Trophoblast cell (in vitro differentiated cells and primary cell): ENCODE data around the gene CACNA1G.

ENCODE experiments used
- DNase-seq, 2 donors: peaks; one replicate each; pipeline ENCODE4 v3.0.0-alpha.2; 2016
- H2AFZ ChIP-seq: 2 replicates; pipeline ENCODE4 v1.6.1; 2013; ENCODE audit warnings: low read length, moderate library complexity, mild to moderate bottlenecking; ENCODE audit not compliant: insufficient read depth, poor library complexity
- H2AK5ac ChIP-seq: 2 replicates; pipeline ENCODE4 v1.6.1; 2013; ENCODE audit warnings: mild to moderate bottlenecking, low read length
- H2BK120ac ChIP-seq: 2 replicates; pipeline ENCODE4 v1.6.1; 2013; ENCODE audit warnings: low read length, mild to moderate bottlenecking, moderate library complexity; ENCODE audit not compliant: insufficient read depth, poor library complexity
- H2BK12ac ChIP-seq: 2 replicates; pipeline ENCODE4 v1.6.1; 2013; ENCODE audit warnings: mild to moderate bottlenecking, low read length, moderate library complexity
- H2BK5ac ChIP-seq: 2 replicates; pipeline ENCODE4 v1.6.1; 2013; ENCODE audit warnings: low read length, low read depth, moderate library complexity, mild to moderate bottlenecking; ENCODE audit not compliant: poor library complexity
- H3K14ac ChIP-seq: 2 replicates; pipeline ENCODE4 v1.6.1; 2013; ENCODE audit warnings: mild to moderate bottlenecking, low read length
- H3K18ac ChIP-seq: 2 replicates; pipeline ENCODE4 v1.6.1; 2013; ENCODE audit warnings: mild to moderate bottlenecking, low read length
- H3K23ac ChIP-seq: 2 replicates; pipeline ENCODE4 v1.6.1; 2013; ENCODE audit warnings: low read length
- H3K27ac ChIP-seq: 2 replicates; pipeline ENCODE4 v1.5.1; 2013; ENCODE audit warnings: low read depth, mild to moderate bottlenecking, inconsistent platforms, low read length, moderate library complexity
- H3K27me3 ChIP-seq: 2 replicates; pipeline ENCODE4 v1.6.1; 2013; ENCODE audit warnings: inconsistent platforms, mild to moderate bottlenecking, low read length, moderate library complexity; ENCODE audit not compliant: insufficient read depth
- H3K36me3 ChIP-seq, 2 experiments: 1 replicate in 1 of 2; 2 replicates in 1 of 2; pipeline ENCODE4 v1.6.1; 2013; ENCODE audit warnings: low read length in 2 of 2, mild to moderate bottlenecking in 2 of 2, moderate library complexity in 1 of 2; ENCODE audit not compliant: insufficient read depth in 2 of 2, control insufficient read depth in 1 of 2
- H3K4ac ChIP-seq: 2 replicates; pipeline ENCODE4 v1.6.1; 2013; ENCODE audit warnings: low read depth, mild to moderate bottlenecking, low read length, moderate library complexity
- H3K4me1 ChIP-seq, 2 experiments: 1 replicate in 1 of 2; 2 replicates in 1 of 2; pipeline ENCODE4 v1.6.1; 2013; ENCODE audit warnings: low read length in 2 of 2, mild to moderate bottlenecking in 2 of 2, moderate library complexity in 1 of 2; ENCODE audit not compliant: insufficient read depth in 2 of 2, control insufficient read depth in 1 of 2
- H3K4me2 ChIP-seq: 2 replicates; pipeline ENCODE4 v1.6.1; 2013; ENCODE audit warnings: inconsistent platforms, mild to moderate bottlenecking, low read length, moderate library complexity
- H3K4me3 ChIP-seq: 2 replicates; pipeline ENCODE4 v1.5.1; 2013; ENCODE audit warnings: mild to moderate bottlenecking, low read depth, low read length, inconsistent platforms
- H3K79me1 ChIP-seq: one replicate; pipeline ENCODE4 v1.6.1; 2013; ENCODE audit warnings: low read length
- H3K79me2 ChIP-seq: 2 replicates; pipeline ENCODE4 v1.6.1; 2013; ENCODE audit warnings: low read length, mild to moderate bottlenecking; ENCODE audit not compliant: control insufficient read depth, insufficient read depth, poor library complexity
- H3K9ac ChIP-seq: 2 replicates; pipeline ENCODE4 v1.6.1; 2013; ENCODE audit warnings: mild to moderate bottlenecking, low read length
- H3K9me3 ChIP-seq: 2 replicates; pipeline ENCODE4 v1.6.1; 2013; ENCODE audit warnings: low read depth, mild to moderate bottlenecking, control low read depth, inconsistent platforms, low read length; ENCODE audit not compliant: insufficient read depth
- H4K12ac ChIP-seq: 2 replicates; pipeline ENCODE4 v1.6.1; 2013; ENCODE audit warnings: low read depth, mild to moderate bottlenecking, low read length, moderate library complexity
- H4K8ac ChIP-seq: 2 replicates; pipeline ENCODE4 v1.6.1; 2013; ENCODE audit warnings: low read depth, mild to moderate bottlenecking, low read length, moderate library complexity
- H4K91ac ChIP-seq: one replicate; pipeline ENCODE4 v1.6.1; 2013; ENCODE audit warnings: low read depth, mild to moderate bottlenecking, low read length, moderate library complexity
- WGBS: extraction: QIAGEN DNeasy Blood & Tissue Kit; methylation state at CpG from one replicate; pipeline ENCODE4 v1.1.7; 2013; ENCODE audit warnings: missing lambda C conversion rate; ENCODE audit not compliant: insufficient read length, insufficient coverage; ENCODE audit errors: extremely low coverage; 5-methylcytosine and 5-hydroxymethylcytosine counted together

The CACNA1G gene

GRCh38 chr17:50578173-50578572 is 17.7 kb downstream of the CACNA1G start:
- WGBS: no CpG with 5 or more reads among the region's 16 CpGs
- no peak for DNase-seq

GRCh38 chr17:50579399-50579798 is 18.9 kb downstream of the CACNA1G start:
- no peak overlapping the region for H3K4me2 ChIP-seq
- H3K79me1 ChIP-seq: no peaks in the 10 kb centered on the region
- H2AFZ ChIP-seq: no peak overlapping the region
- H3K23ac ChIP-seq: no peak overlapping the region
- no peak overlapping the region for H3K4me3 ChIP-seq
- no peak overlapping the region for H3K14ac ChIP-seq
- H3K27me3 ChIP-seq: no peaks in the 10 kb centered on the region
- H2AK5ac ChIP-seq: no peak overlapping the region
- no peak overlapping the region for H4K91ac ChIP-seq
- H3K79me2 ChIP-seq: no peaks in the 10 kb centered on the region
- H4K12ac ChIP-seq: no peak overlapping the region
- no peak overlapping the region for H2BK120ac ChIP-seq
- H3K4ac ChIP-seq: no peak overlapping the region
- no peak overlapping the region for H3K9ac ChIP-seq
- DNase-seq: no peak
- no peaks in the 10 kb centered on the region for H3K36me3 ChIP-seq
- no peaks in the 10 kb centered on the region for H3K4me1 ChIP-seq
- no CpG with 5 or more reads among the region's 7 CpGs for WGBS
- H4K8ac ChIP-seq: no peak overlapping the region
- no peak overlapping the region for H2BK12ac ChIP-seq
- no peak overlapping the region for H3K27ac ChIP-seq
- H3K9me3 ChIP-seq: no peaks in the 10 kb centered on the region
- no peak overlapping the region for H2BK5ac ChIP-seq
- H3K18ac ChIP-seq: no peak overlapping the region

More at GRCh38 chr17:50578173-50578572, 17.7 kb downstream of the CACNA1G start:
- H2BK5ac ChIP-seq: no peak overlapping the region
- H3K14ac ChIP-seq: no peak overlapping the region
- H2AFZ ChIP-seq: no peak overlapping the region
- H4K91ac ChIP-seq: no peak overlapping the region
- H2BK120ac ChIP-seq: no peak overlapping the region
- H3K27me3 ChIP-seq: no peaks in the 10 kb centered on the region
- H4K8ac ChIP-seq: no peak overlapping the region
- no peak overlapping the region for H2BK12ac ChIP-seq
- no peak overlapping the region for H3K27ac ChIP-seq
- no peak overlapping the region for H3K4ac ChIP-seq
- H3K4me3 ChIP-seq: no peak overlapping the region
- no peaks in the 10 kb centered on the region for H3K79me2 ChIP-seq
- no peak overlapping the region for H3K4me2 ChIP-seq
- no peak overlapping the region for H3K18ac ChIP-seq
- no peak overlapping the region for H4K12ac ChIP-seq
- H2AK5ac ChIP-seq: no peak overlapping the region
- no peaks in the 10 kb centered on the region for H3K9me3 ChIP-seq
- no peak overlapping the region for H3K23ac ChIP-seq
- no peaks in the 10 kb centered on the region for H3K36me3 ChIP-seq
- no peaks in the 10 kb centered on the region for H3K79me1 ChIP-seq
- H3K4me1 ChIP-seq: no peaks in the 10 kb centered on the region
- no peak overlapping the region for H3K9ac ChIP-seq

DNA sequence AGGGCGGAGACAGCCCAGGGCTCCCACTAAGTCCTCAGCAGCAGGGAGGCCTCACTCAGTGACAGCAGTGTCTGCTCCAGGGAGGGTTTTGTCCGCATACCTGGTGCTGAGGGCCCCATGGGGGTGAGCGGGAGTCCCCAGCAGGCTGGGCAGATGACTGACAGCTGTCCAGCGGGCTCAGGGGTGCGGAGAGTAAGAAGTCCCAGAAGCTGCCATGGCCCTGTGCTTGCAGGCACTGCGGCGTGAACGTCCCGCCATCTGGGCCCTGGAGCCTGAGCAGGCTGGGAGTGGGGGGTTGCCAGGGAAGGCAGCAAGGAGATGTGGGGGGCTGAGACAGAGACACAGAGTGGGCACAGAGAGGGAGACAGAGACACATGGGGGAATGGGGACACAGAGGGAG is 20.1 kb downstream of the CACNA1G start:
- no peak overlapping the region for H2AK5ac ChIP-seq
- H4K91ac ChIP-seq: no peak overlapping the region
- no peak overlapping the region for H2BK120ac ChIP-seq
- no peak overlapping the region for H3K9ac ChIP-seq
- no peak overlapping the region for H2BK12ac ChIP-seq
- no peak overlapping the region for H2AFZ ChIP-seq
- H3K27ac ChIP-seq: no peak overlapping the region
- DNase-seq: no peak
- no peak overlapping the region for H4K8ac ChIP-seq
- no peaks in the 10 kb centered on the region for H3K4me1 ChIP-seq
- H3K14ac ChIP-seq: no peak overlapping the region
- no peak overlapping the region for H3K18ac ChIP-seq
- no peak overlapping the region for H3K4me3 ChIP-seq
- no CpG with 5 or more reads among the region's 9 CpGs for WGBS
- no peaks in the 10 kb centered on the region for H3K9me3 ChIP-seq
- no peaks in the 10 kb centered on the region for H3K79me2 ChIP-seq
- H3K79me1 ChIP-seq: no peaks in the 10 kb centered on the region
- H3K23ac ChIP-seq: no peak overlapping the region
- H3K4me2 ChIP-seq: no peak overlapping the region
- no peak overlapping the region for H3K4ac ChIP-seq
- no peak overlapping the region for H4K12ac ChIP-seq
- no peaks in the 10 kb centered on the region for H3K27me3 ChIP-seq
- no peaks in the 10 kb centered on the region for H3K36me3 ChIP-seq
- no peak overlapping the region for H2BK5ac ChIP-seq

- H3K79me1 ChIP-seq: no peaks in the 10 kb centered on the region
- no peak overlapping the region for H3K4me3 ChIP-seq
- H3K9ac ChIP-seq: no peak overlapping the region
- no peak overlapping the region for H2BK5ac ChIP-seq
- no peak overlapping the region for H4K8ac ChIP-seq
- WGBS: no CpG with 5 or more reads among the region's 12 CpGs
- H3K23ac ChIP-seq: no peak overlapping the region
- H3K36me3 ChIP-seq: no peaks in the 10 kb centered on the region
- no peak overlapping the region for H3K14ac ChIP-seq
- no peak overlapping the region for H4K12ac ChIP-seq
- H3K18ac ChIP-seq: no peak overlapping the region
- H3K79me2 ChIP-seq: no peaks in the 10 kb centered on the region
- H2BK120ac ChIP-seq: no peak overlapping the region
- H3K27ac ChIP-seq: no peak overlapping the region
- no peak overlapping the region for H2AFZ ChIP-seq
- no peak overlapping the region for H3K4me2 ChIP-seq
- no peak overlapping the region for H2AK5ac ChIP-seq
- H3K9me3 ChIP-seq: no peaks in the 10 kb centered on the region
- H2BK12ac ChIP-seq: no peak overlapping the region
- H3K27me3 ChIP-seq: no peaks in the 10 kb centered on the region
- DNase-seq: no peak
- H3K4me1 ChIP-seq: no peaks in the 10 kb centered on the region
- no peak overlapping the region for H3K4ac ChIP-seq
- no peak overlapping the region for H4K91ac ChIP-seq
These were observed 20.8 kb downstream of the CACNA1G start for GRCh38 chr17:50581316-50581715.
